Stomach (tissue), 4 donors: Measurements from ENCODE around the gene RGS6.

ENCODE experiments used
- POLR2A ChIP-seq, 4 donors: fragments of 450-650 bp; IDR thresholded peaks; one replicate each; pipeline ENCODE4 v1.6.1; 2016; ENCODE audit warnings: antibody characterized with exemption in 4 of 4, control low read depth in 2 of 4, mild to moderate bottlenecking in 1 of 4, moderate library complexity in 1 of 4
- POLR2AphosphoS5 ChIP-seq, 3 donors: sonication (generic); formaldehyde crosslinking; IDR thresholded peaks; one replicate each; pipeline ENCODE4 v1.6.1; 2016; ENCODE audit warnings: antibody characterized with exemption in 3 of 3
- TF ChIP-seq, protein P1 (sequence below), 7 experiments: fragments of 450-650 bp in 4 of 7; fragments of 200-600 bp in 3 of 7; sonication (generic) in 3 of 7; IDR thresholded peaks; one replicate each; pipeline ENCODE4 v1.5.1; 2016 to 2019; ENCODE audit warnings: antibody characterized with exemption in 7 of 7, control low read depth in 2 of 7, mild to moderate bottlenecking in 1 of 7

DNA sequence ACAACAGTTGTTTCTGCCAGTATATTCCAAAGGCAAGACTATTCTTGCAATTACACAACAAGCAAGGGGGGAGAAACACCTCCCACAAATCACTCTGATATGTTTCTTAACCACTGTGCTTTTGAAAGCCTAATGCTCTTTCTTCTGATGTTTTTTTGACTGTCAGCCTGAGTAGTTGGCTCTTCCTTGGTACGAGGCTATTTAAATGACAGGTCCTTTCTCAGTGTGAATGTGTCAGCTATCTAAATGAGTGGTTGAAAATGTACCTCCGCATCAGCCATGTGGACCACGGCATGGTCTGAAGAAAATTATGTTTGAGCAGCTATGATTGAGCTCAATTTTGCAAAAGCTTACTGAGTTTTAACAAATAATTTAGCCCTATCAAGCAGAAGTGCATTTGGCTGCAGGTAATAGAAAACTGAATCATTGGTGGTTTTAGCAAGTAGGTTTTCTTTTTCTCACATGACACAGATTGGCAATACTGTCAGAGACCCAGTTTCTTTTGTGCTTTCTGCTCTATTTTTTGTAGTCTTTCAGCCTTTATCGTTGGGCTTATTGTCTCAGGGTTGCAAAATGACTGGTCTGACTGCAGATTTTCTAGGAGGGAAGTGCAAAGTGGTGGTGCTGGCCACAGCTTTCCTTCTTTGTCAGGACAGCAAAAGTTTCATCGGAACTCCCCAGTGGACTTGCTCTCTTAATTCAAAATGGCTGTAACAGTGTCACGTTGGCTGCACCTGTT, 162.8 kb downstream of the RGS6 start:
- TF ChIP-seq, protein P1, sequence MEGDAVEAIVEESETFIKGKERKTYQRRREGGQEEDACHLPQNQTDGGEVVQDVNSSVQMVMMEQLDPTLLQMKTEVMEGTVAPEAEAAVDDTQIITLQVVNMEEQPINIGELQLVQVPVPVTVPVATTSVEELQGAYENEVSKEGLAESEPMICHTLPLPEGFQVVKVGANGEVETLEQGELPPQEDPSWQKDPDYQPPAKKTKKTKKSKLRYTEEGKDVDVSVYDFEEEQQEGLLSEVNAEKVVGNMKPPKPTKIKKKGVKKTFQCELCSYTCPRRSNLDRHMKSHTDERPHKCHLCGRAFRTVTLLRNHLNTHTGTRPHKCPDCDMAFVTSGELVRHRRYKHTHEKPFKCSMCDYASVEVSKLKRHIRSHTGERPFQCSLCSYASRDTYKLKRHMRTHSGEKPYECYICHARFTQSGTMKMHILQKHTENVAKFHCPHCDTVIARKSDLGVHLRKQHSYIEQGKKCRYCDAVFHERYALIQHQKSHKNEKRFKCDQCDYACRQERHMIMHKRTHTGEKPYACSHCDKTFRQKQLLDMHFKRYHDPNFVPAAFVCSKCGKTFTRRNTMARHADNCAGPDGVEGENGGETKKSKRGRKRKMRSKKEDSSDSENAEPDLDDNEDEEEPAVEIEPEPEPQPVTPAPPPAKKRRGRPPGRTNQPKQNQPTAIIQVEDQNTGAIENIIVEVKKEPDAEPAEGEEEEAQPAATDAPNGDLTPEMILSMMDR (IDR thresholded peaks at IDR 0.05), result no peak
- no peak for TF ChIP-seq POLR2AphosphoS5 (IDR thresholded peaks at IDR 0.05)
- no peak for TF ChIP-seq POLR2A (IDR thresholded peaks at IDR 0.05)
